ENCODE data around the gene ING5. TPM values are rescaled to one million over a fixed set of nuclear protein-coding genes. Genes with fewer than 3 reads are reported as not detected.
"Not testable (repeated sequence)": the region's sequence is repeated elsewhere in the genome, so short reads cannot be mapped to it uniquely, and the experiment has no call there.

ING5 gene
- total RNA-seq, 1 donor from 2014 or later = 25.6 TPM

DNA sequence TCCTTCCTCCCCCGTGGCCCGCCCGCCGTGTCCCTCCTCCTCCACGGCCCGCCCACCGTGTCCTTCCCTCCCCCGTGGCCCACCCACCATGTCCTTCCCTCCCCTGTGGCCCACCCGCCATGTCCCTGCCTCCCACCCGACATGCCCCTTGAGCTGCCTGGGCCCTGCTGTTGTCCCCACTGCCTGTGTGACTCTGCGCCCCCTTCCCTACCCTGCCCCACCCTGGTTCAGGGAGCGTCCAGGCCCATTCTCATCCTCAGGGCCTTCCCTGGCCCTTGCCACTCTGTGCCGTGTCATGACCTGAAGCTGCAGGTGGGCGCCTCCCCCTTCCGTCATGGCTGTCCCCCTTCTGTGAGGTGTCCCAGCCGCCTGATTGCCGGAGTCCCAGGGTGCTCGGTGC, 53.3 kb downstream of the ING5 start:
- TF ChIP-seq, protein P1, sequence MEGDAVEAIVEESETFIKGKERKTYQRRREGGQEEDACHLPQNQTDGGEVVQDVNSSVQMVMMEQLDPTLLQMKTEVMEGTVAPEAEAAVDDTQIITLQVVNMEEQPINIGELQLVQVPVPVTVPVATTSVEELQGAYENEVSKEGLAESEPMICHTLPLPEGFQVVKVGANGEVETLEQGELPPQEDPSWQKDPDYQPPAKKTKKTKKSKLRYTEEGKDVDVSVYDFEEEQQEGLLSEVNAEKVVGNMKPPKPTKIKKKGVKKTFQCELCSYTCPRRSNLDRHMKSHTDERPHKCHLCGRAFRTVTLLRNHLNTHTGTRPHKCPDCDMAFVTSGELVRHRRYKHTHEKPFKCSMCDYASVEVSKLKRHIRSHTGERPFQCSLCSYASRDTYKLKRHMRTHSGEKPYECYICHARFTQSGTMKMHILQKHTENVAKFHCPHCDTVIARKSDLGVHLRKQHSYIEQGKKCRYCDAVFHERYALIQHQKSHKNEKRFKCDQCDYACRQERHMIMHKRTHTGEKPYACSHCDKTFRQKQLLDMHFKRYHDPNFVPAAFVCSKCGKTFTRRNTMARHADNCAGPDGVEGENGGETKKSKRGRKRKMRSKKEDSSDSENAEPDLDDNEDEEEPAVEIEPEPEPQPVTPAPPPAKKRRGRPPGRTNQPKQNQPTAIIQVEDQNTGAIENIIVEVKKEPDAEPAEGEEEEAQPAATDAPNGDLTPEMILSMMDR (IDR thresholded peaks at IDR 0.05; ENCODE audit: insufficient read depth, low read length, poor library complexity, severe bottlenecking) = no peak
- Histone ChIP-seq H3K4me3 (ENCODE audit: low read depth, low read length) (no peak overlapping the region), H3K36me3 (ENCODE audit: control insufficient read depth, insufficient read depth, low read length) (peaks cover 1% of the 10 kb centered on the region), H3K27me3 (ENCODE audit: control insufficient read depth, insufficient read depth, low read length) (no peaks in the 10 kb centered on the region)
- DNase-seq (ENCODE audit: low read depth) = no peak

DNA sequence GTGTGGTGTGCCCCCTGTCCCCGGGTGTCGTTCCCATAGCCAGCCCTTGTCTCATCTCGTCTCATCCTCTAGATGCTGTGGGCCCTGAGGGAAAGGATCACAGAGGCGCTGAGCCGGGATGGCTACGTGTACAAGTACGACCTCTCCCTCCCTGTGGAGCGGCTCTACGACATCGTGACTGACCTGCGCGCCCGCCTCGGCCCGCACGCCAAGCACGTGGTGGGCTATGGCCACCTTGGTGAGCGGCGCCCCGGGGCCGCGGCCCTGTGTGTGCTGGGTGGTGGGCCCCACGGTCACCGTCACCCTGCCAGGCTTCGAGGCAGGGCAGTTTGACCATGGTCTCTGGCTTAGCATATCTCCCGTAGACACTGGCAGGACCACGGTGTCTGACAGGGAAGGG, 53.9 kb downstream of the ING5 start:
- peaks cover 1% of the 10 kb centered on the region for H3K36me3 ChIP-seq (ENCODE audit: control insufficient read depth, insufficient read depth, low read length)

DNA sequence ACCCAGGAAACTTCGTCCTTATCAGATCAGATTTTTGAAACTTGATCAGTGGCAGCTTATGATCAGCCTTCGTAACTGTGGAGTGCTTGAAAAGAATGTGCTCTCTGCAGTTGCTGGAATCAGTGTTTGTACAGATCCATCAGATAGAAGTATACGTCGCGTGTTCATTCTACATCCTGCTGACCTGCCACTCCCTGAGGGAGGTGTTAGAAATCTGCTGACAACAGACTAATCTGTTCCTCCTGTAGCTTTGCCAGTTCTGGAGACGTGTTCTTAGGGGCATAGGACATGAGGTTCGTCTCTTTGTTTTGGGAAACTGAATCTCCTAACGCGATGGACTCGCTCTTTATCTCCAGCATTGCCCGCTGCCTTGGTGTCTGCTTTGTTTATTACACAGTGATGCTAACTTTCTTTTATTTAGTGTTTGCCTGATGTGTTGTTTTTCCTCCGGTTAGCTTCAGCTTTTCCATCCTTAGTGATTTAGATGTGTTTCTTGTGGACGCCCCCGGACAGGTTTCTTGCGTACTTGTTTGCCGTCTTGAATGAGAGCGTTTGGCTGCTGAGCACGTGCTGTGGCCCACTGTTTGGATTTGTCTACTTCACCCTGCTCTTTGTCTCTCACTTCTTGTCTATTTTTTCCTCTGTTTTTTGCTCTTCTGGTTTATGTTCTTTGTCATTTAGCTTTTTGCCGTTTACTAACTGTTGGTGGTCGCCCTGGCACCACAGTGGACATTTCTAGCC, 57.4 kb downstream of the ING5 start:
- DNase-seq (ENCODE audit: low read depth) = no peak
- Histone ChIP-seq H3K36me3 (ENCODE audit: control insufficient read depth, insufficient read depth, low read length) (peaks cover 1% of the 10 kb centered on the region), H3K4me3 (ENCODE audit: low read depth, low read length) (no peak overlapping the region), H3K27me3 (ENCODE audit: control insufficient read depth, insufficient read depth, low read length) (no peaks in the 10 kb centered on the region)
- TF ChIP-seq, protein P1 (IDR thresholded peaks at IDR 0.05; ENCODE audit: insufficient read depth, low read length, poor library complexity, severe bottlenecking) = no peak

More for the DNA sequence above, 53.9 kb downstream of the ING5 start:
- H3K27me3 ChIP-seq (ENCODE audit: control insufficient read depth, insufficient read depth, low read length) = no peaks in the 10 kb centered on the region
- TF ChIP-seq, protein P1 (IDR thresholded peaks at IDR 0.05; ENCODE audit: insufficient read depth, low read length, poor library complexity, severe bottlenecking) = no peak
- no peak overlapping the region for H3K4me3 ChIP-seq (ENCODE audit: low read depth, low read length)
- no peak for DNase-seq (ENCODE audit: low read depth)

DNA sequence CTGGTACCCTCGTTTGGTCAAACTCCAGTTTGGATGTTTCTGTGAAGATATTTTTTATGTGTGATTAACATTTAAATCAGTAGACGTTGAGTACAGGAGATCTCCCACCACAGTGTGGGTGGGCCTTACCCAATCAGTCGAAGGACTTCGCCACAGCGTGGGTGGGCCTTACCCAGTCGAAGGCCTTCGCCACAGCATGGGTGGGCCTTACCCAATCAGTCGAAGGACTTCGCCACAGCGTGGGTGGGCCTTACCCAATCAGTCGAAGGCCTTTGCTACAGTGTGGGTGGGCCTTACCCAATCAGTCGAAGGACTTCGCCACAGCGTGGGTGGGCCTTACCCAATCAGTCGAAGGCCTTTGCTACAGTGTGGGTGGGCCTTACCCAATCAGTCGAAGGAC, 58.1 kb downstream of the ING5 start:
- not testable (repeated sequence) for H3K4me3 ChIP-seq (ENCODE audit: low read depth, low read length); H3K36me3 ChIP-seq (ENCODE audit: control insufficient read depth, insufficient read depth, low read length); DNase-seq (ENCODE audit: low read depth); H3K27me3 ChIP-seq (ENCODE audit: control insufficient read depth, insufficient read depth, low read length)

DNA sequence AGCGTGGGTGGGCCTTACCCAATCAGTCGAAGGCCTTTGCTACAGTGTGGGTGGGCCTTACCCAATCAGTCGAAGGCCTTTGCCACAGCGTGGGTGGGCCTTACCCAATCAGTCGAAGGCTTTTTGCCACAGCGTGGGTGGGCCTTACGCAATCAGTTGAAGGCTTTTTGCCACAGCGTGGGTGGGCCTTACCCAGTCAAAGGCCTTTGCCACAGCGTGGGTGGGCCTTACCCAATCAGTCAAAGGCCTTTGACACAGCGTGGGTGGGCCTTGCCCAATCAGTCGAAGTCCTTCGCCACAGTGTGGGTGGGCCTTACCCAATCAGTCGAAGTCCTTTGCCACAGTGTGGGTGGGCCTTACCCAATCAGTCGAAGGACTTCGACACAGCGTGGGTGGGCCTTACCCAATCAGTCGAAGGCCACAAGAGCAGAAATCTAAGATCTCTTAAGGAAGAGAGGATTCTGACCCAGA, 58.5 kb downstream of the ING5 start:
- Histone ChIP-seq H3K4me3 (ENCODE audit: low read depth, low read length) (no peak overlapping the region), H3K36me3 (ENCODE audit: control insufficient read depth, insufficient read depth, low read length) (peaks cover 1% of the 10 kb centered on the region), H3K27me3 (ENCODE audit: control insufficient read depth, insufficient read depth, low read length) (no peaks in the 10 kb centered on the region)
- DNase-seq (ENCODE audit: low read depth) = no peak
- TF ChIP-seq, protein P1 (IDR thresholded peaks at IDR 0.05; ENCODE audit: insufficient read depth, low read length, poor library complexity, severe bottlenecking) = no peak

DNA sequence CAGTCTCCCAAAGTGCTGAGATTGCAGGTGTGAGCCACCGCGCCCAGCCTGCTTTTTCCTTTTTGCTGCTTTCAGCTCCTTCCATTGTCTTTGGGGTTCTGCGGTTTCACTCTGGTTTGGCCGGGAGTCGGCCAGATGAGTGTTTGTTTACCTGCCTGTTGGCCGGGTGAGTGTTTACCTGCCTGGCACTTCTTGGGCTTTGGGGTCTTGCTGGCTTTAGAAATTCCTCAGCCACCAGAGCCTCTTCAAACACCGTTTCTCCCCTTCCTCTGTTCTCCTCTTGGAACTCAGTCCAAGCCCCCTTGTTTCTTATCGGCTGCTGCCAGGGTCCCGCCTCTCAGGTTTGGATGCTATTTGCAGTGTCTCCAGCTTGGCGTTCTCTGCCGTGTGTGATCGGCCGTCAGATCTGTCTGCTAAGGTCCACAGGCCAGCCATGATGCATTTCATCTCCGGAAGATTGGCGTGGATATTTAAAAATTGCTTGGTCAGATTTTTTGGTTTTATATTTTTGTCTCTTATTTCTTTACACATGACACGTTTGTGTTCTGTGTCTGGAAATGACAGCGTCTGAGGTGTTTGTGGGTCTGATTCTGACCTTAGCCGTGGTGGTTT, 60.6 kb downstream of the ING5 start:
- Histone ChIP-seq H3K4me3 (ENCODE audit: low read depth, low read length) (no peak overlapping the region), H3K27me3 (ENCODE audit: control insufficient read depth, insufficient read depth, low read length) (no peaks in the 10 kb centered on the region), H3K36me3 (ENCODE audit: control insufficient read depth, insufficient read depth, low read length) (no peaks in the 10 kb centered on the region)
- no peak for DNase-seq (ENCODE audit: low read depth)
- TF ChIP-seq, protein P1 (IDR thresholded peaks at IDR 0.05; ENCODE audit: insufficient read depth, low read length, poor library complexity, severe bottlenecking) = no peak
